Liver (tissue), 3 donors: ENCODE measurements around the gene SPP1.

Experiments
- GABPA ChIP-seq, 2 donors: IDR thresholded peaks in 1 of 2; conservative IDR thresholded peaks in 1 of 2; 2 replicates each; pipeline ENCODE4 v1.6.1; 2016; ENCODE audit warnings: antibody characterized with exemption in 2 of 2, mild to moderate bottlenecking in 1 of 2, moderate library complexity in 1 of 2
- JUND ChIP-seq, 2 donors: IDR thresholded peaks; 2 replicates each; pipeline ENCODE4 v1.6.1; 2016; ENCODE audit warnings: antibody characterized with exemption in 2 of 2
- NR2F2 ChIP-seq: IDR thresholded peaks from 2 replicates; pipeline ENCODE4 v1.6.1; 2016; ENCODE audit warnings: antibody characterized with exemption
- RAD21 ChIP-seq, 2 donors: IDR thresholded peaks; 2 replicates each; pipeline ENCODE4 v1.6.1; 2016; ENCODE audit warnings: antibody characterized with exemption in 2 of 2, mild to moderate bottlenecking in 2 of 2
- RXRA ChIP-seq, 2 donors: IDR thresholded peaks; 2 replicates each; pipeline ENCODE4 v1.6.1; 2017 to 2018; ENCODE audit warnings: antibody characterized with exemption in 2 of 2, mild to moderate bottlenecking in 1 of 2
- SP1 ChIP-seq: IDR thresholded peaks from 2 replicates; pipeline ENCODE4 v1.6.1; 2018; ENCODE audit warnings: antibody characterized with exemption, mild to moderate bottlenecking
- TAF1 ChIP-seq: conservative IDR thresholded peaks from 2 replicates; pipeline ENCODE4 v1.6.1; 2016; ENCODE audit warnings: antibody characterized with exemption, mild to moderate bottlenecking
- YY1 ChIP-seq: IDR thresholded peaks from 2 replicates; pipeline ENCODE4 v1.6.1; 2016; ENCODE audit warnings: antibody characterized with exemption, mild to moderate bottlenecking
- TF ChIP-seq, protein P1 (sequence below): fragments of 150-350 bp; IDR thresholded peaks from 2 replicates; pipeline ENCODE4 v1.5.1; 2017; ENCODE audit warnings: improper control_type of control experiment, low read depth, low read length; ENCODE audit not compliant: missing input control
- TF ChIP-seq, protein P2 (sequence below): IDR thresholded peaks from 2 replicates; pipeline ENCODE4 v1.6.1; 2016; ENCODE audit warnings: antibody characterized with exemption
- donor health status: healthy.
- donor health status: healthy.

GRCh38 chr4:87985887-87986200 lies 10.3 kb downstream of the SPP1 start:
- TF ChIP-seq JUND (IDR thresholded peaks at IDR 0.05), result no peak
- TF ChIP-seq, protein P1, sequence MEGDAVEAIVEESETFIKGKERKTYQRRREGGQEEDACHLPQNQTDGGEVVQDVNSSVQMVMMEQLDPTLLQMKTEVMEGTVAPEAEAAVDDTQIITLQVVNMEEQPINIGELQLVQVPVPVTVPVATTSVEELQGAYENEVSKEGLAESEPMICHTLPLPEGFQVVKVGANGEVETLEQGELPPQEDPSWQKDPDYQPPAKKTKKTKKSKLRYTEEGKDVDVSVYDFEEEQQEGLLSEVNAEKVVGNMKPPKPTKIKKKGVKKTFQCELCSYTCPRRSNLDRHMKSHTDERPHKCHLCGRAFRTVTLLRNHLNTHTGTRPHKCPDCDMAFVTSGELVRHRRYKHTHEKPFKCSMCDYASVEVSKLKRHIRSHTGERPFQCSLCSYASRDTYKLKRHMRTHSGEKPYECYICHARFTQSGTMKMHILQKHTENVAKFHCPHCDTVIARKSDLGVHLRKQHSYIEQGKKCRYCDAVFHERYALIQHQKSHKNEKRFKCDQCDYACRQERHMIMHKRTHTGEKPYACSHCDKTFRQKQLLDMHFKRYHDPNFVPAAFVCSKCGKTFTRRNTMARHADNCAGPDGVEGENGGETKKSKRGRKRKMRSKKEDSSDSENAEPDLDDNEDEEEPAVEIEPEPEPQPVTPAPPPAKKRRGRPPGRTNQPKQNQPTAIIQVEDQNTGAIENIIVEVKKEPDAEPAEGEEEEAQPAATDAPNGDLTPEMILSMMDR, result no peak
- no peak for TF ChIP-seq SP1
- TF ChIP-seq RAD21 (IDR thresholded peaks at IDR 0.05), result no peak
- no peak for TF ChIP-seq YY1
- TF ChIP-seq GABPA (IDR thresholded peaks at IDR 0.05 in 1 of 2, conservative IDR thresholded peaks at IDR 0.05 in 1 of 2), result no peak
- TF ChIP-seq RXRA (IDR thresholded peaks at IDR 0.05), result no peak
- TF ChIP-seq TAF1, result no peak
- no peak for TF ChIP-seq NR2F2
- TF ChIP-seq, protein P2, sequence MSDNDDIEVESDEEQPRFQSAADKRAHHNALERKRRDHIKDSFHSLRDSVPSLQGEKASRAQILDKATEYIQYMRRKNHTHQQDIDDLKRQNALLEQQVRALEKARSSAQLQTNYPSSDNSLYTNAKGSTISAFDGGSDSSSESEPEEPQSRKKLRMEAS, result no peak
